Measurements from ENCODE around the gene DOK7. TPM values are rescaled to one million over a fixed set of nuclear protein-coding genes. Genes with fewer than 3 reads are reported as not detected.
"Not testable (repeated sequence)": the region's sequence is repeated elsewhere in the genome, so short reads cannot be mapped to it uniquely, and the experiment has no call there.

The DOK7 gene
- total RNA-seq, 1 donor from 2014 or later = 4.8 TPM

DNA sequence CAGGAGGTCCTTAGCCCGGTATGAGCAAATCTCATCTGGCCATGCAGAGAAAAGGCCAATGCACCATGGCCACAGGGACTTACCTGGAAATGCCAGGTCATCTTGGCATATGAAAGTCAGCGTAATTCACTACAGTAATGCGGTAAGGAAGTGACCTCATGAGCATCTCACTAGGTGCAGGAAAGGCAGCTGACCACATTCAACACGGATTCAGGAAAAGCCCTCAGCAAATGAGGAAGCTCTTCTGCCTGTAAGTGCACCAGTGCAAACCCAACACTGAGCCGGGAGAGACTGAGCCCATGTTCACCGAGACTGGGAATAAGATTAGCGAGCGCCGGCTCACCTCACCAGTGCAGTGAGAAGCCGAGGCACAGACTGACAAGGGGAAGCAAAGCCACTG is 45.4 kb downstream of the DOK7 start:
- no peak overlapping the region for H3K27ac Mint-ChIP-seq
- H3K27me3 Mint-ChIP-seq (ENCODE audit: low read depth) = no peaks in the 10 kb centered on the region
- TF ChIP-seq, protein P1, sequence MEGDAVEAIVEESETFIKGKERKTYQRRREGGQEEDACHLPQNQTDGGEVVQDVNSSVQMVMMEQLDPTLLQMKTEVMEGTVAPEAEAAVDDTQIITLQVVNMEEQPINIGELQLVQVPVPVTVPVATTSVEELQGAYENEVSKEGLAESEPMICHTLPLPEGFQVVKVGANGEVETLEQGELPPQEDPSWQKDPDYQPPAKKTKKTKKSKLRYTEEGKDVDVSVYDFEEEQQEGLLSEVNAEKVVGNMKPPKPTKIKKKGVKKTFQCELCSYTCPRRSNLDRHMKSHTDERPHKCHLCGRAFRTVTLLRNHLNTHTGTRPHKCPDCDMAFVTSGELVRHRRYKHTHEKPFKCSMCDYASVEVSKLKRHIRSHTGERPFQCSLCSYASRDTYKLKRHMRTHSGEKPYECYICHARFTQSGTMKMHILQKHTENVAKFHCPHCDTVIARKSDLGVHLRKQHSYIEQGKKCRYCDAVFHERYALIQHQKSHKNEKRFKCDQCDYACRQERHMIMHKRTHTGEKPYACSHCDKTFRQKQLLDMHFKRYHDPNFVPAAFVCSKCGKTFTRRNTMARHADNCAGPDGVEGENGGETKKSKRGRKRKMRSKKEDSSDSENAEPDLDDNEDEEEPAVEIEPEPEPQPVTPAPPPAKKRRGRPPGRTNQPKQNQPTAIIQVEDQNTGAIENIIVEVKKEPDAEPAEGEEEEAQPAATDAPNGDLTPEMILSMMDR (IDR thresholded peaks at IDR 0.05; ENCODE audit: unreplicated experiment) = no peak
- peaks cover 49% of the 10 kb centered on the region for H3K36me3 Mint-ChIP-seq
- H3K9me3 Mint-ChIP-seq = no peaks in the 10 kb centered on the region
- H3K4me1 Mint-ChIP-seq = no peaks in the 10 kb centered on the region
- no peak for DNase-seq (ENCODE audit: low spot score in 2 of 2, unreplicated experiment in 2 of 2)
- no peak overlapping the region for H3K4me3 Mint-ChIP-seq

DNA sequence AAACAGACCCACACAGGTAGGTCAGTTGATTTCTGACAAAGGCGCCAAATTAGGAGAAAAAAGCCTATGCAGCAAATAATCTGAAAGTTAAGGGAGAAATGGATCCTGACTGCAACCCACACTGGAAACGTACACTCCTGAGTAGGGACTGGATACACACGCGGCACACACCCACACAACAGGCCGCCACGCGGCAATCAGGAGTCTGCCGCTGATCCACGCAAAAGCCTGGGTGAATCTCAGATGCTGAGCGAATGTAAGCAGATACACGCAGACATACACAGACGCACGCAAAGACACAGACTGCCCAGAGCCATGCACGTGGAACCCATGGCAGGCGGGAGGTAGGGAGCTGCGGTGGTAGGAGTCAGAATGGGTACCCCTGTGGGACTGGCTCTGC is 47.4 kb downstream of the DOK7 start:
- TF ChIP-seq, protein P1 (IDR thresholded peaks at IDR 0.05; ENCODE audit: unreplicated experiment) = no peak
- DNase-seq (ENCODE audit: low spot score in 2 of 2, unreplicated experiment in 2 of 2) = no peak
- Mint-ChIP-seq H3K36me3 (peaks cover 55% of the 10 kb centered on the region), H3K27ac (no peak overlapping the region), H3K9me3 (no peaks in the 10 kb centered on the region), H3K4me1 (no peaks in the 10 kb centered on the region), H3K27me3 (ENCODE audit: low read depth) (no peaks in the 10 kb centered on the region), H3K4me3 (no peak overlapping the region)

DNA sequence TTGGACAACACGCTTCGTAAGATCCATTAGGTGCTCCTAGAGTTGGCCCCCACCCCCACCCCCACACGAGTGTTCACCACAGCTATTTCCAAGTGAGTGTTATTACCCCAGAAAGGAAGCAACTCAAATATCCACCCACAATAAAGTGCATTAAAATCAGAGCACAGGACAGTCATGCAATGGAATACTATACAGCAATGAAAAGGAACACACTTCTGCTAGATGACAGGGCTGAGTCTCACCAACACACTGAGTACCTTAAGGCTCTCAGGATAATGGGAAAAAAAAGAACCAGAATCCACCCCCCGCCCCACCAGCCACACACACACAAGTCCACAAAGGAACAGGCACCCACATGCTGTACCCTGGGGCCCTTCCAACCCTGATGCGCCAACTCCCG is 48.1 kb downstream of the DOK7 start:
- Mint-ChIP-seq H3K9me3 (no peaks in the 10 kb centered on the region), H3K36me3 (peaks cover 55% of the 10 kb centered on the region), H3K27me3 (ENCODE audit: low read depth) (no peaks in the 10 kb centered on the region), H3K27ac (no peak overlapping the region), H3K4me1 (no peaks in the 10 kb centered on the region), H3K4me3 (no peak overlapping the region)
- no peak for DNase-seq (ENCODE audit: low spot score in 2 of 2, unreplicated experiment in 2 of 2)
- TF ChIP-seq, protein P1 (IDR thresholded peaks at IDR 0.05; ENCODE audit: unreplicated experiment) = no peak

DNA sequence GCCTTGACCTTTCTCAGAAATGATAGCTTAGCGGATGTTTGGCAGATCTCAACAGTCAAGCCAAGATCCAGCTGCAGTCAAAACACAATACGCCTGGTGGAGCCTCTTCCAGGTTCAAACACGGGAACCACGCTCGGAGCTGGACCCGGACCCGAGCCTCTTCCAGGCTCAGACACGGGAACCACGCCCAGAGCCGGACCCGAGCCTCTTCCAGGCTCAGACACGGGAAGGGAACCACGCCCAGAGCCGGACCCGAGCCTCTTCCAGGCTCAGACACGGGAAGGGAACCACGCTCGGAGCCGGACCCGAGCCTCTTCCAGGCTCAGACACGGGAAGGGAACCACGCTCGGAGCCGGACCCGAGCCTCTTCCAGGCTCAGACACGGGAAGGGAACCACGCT is 48.5 kb downstream of the DOK7 start:
- not testable (repeated sequence) for H3K27ac Mint-ChIP-seq; H3K4me3 Mint-ChIP-seq; H3K4me1 Mint-ChIP-seq; H3K9me3 Mint-ChIP-seq; DNase-seq (ENCODE audit: low spot score in 2 of 2, unreplicated experiment in 2 of 2); H3K27me3 Mint-ChIP-seq (ENCODE audit: low read depth)
- peaks cover 53% of the 10 kb centered on the region for H3K36me3 Mint-ChIP-seq

DNA sequence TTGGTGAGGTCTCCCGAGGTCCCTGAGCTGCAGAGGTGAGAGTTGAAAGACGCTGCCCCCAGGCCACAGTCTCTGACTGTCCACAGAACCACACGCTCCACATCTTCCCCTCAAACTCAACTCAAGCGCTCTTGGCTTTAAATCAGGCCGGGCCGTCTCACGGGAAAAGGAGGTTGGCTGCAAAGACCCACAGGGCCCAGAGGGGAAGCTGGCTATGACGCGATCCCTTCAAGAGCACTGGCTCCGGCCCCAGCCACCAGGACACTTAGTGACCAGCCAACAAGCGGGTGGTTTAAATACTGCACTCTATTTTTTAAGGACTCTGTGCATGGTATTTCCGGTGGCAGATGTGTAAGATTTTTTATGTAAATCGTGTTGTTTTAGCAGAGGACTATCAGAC is 49.2 kb downstream of the DOK7 start:
- Mint-ChIP-seq H3K27ac (no peak overlapping the region), H3K27me3 (ENCODE audit: low read depth) (no peaks in the 10 kb centered on the region), H3K36me3 (peaks cover 51% of the 10 kb centered on the region), H3K4me1 (no peaks in the 10 kb centered on the region), H3K9me3 (no peaks in the 10 kb centered on the region), H3K4me3 (no peak overlapping the region)
- no peak for DNase-seq (ENCODE audit: low spot score in 2 of 2, unreplicated experiment in 2 of 2)
- TF ChIP-seq, protein P1 (IDR thresholded peaks at IDR 0.05; ENCODE audit: unreplicated experiment) = no peak

DNA sequence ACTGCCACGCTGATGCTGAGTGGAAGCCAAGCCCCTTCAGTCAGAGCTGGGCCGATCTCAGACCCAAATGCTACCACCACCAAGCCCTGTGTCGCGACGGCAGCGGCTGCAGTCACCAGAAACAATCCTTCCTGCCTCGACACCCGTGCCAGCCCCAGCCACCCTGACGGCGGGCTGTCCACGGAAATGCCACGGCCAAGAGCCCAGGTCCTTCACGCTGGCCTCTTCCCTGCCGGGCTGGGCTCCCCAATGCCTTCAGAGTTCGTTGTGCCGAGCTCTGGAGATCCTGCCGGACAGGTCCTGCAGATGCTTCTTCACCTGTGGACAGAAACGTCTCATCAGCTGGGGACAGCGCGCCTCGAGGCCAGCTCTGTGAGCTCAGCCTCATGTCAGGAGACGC is 49.6 kb downstream of the DOK7 start:
- Mint-ChIP-seq H3K36me3 (peaks cover 49% of the 10 kb centered on the region), H3K27ac (no peak overlapping the region), H3K9me3 (no peaks in the 10 kb centered on the region), H3K27me3 (ENCODE audit: low read depth) (no peaks in the 10 kb centered on the region), H3K4me1 (no peaks in the 10 kb centered on the region), H3K4me3 (no peak overlapping the region)
- no peak for DNase-seq (ENCODE audit: low spot score in 2 of 2, unreplicated experiment in 2 of 2)
- TF ChIP-seq, protein P1 (IDR thresholded peaks at IDR 0.05; ENCODE audit: unreplicated experiment) = no peak

Data from mesothelial cell of epicardium (in vitro differentiated cells).